ENCODE data around the gene CATSPER1. TPM values are rescaled to one million over a fixed set of nuclear protein-coding genes. Genes with fewer than 3 reads are reported as not detected.

Gene CATSPER1
- total RNA-seq, 1 experiment from 2014 or later = 0.15 TPM

DNA sequence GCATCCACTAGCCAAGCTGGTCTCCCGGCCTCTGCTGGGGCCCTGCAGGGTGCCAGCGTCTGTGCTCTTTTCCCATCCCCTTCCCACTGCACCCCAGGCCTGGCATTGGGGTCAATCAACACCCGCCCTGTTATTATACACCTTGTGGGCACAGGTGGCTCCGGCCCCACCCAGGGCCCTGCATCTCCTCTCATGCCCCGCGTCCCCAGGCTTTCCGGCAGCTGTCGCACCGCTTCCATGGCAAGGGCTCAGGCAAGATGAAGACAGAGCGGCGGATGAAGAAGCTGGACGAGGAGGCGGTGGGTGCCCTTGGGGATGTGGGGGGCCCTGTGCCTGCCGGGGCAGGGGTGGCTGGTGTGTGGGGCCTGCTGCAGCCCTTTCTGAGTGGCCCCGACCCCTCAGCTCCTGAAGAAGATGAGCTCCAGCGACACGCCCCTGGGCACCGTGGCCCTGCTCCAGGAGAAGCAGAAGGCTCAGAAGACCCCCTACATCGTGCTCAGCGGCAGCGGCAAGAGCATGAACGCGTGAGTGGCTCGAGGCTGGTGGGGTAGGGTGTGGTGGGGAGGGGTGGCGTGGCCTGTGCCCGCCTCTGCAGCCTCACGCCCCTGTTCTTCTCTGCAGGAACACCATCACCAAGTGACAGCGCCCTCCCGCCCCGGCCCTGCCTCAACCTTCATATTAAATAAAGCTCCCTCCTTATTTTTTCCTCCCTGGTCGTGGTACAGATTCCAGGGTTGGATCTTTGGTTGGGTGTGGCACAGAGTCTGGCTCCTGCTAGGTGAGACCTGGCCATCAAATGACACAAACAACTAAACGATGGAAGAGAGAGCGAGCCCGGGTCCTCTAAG is 47.7 kb downstream of the CATSPER1 start:
- intact Hi-C loops (cut with micrococcal nuclease; ENCODE audit: unreplicated experiment) = no loop called here
- peaks cover 4% of the 10 kb centered on the region for H3K36me3 ChIP-seq (ENCODE audit: control insufficient read depth, insufficient read depth, low read length)
- H3K27ac ChIP-seq (ENCODE audit: low read length) = no peak overlapping the region
- no peaks in the 10 kb centered on the region for H3K4me1 ChIP-seq (ENCODE audit: control insufficient read depth, insufficient read depth, low read length)
- no peaks in the 10 kb centered on the region for H3K27me3 ChIP-seq (ENCODE audit: control insufficient read depth, insufficient read depth, low read length)
- no peak for DNase-seq (ENCODE audit: low read depth, low spot score)
- H3K4me3 ChIP-seq (ENCODE audit: low read depth in 2 of 2, low read length in 2 of 2) = no peak overlapping the region
- TF ChIP-seq, protein P1, sequence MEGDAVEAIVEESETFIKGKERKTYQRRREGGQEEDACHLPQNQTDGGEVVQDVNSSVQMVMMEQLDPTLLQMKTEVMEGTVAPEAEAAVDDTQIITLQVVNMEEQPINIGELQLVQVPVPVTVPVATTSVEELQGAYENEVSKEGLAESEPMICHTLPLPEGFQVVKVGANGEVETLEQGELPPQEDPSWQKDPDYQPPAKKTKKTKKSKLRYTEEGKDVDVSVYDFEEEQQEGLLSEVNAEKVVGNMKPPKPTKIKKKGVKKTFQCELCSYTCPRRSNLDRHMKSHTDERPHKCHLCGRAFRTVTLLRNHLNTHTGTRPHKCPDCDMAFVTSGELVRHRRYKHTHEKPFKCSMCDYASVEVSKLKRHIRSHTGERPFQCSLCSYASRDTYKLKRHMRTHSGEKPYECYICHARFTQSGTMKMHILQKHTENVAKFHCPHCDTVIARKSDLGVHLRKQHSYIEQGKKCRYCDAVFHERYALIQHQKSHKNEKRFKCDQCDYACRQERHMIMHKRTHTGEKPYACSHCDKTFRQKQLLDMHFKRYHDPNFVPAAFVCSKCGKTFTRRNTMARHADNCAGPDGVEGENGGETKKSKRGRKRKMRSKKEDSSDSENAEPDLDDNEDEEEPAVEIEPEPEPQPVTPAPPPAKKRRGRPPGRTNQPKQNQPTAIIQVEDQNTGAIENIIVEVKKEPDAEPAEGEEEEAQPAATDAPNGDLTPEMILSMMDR (IDR thresholded peaks at IDR 0.05) = no peak
- BruUV-seq (replicated peaks) = no TSS peak
- in situ Hi-C loops (cut with HindIII; ENCODE audit: low pct_unique_long_range_greater_than_20kb, low sequenced_read_pairs) = no loop called here
- CTCF ChIA-PET = interaction anchor here (0.6 to 1.0 kb wide), 2 partner anchors 90 to 94 kb away, joined by 3 to 6 read pairs; partner anchors contain the start of gene FIBP
- ATAC-seq = no peak
- H3K9me3 ChIP-seq (ENCODE audit: control insufficient read depth, insufficient read depth, low read depth, low read length) = no peaks in the 10 kb centered on the region
- POLR2A ChIA-PET = interaction anchor here (0.6 kb wide), 1 partner anchor 15 kb away, joined by 4 read pairs; no protein-coding TSS in a partner anchor

DNA sequence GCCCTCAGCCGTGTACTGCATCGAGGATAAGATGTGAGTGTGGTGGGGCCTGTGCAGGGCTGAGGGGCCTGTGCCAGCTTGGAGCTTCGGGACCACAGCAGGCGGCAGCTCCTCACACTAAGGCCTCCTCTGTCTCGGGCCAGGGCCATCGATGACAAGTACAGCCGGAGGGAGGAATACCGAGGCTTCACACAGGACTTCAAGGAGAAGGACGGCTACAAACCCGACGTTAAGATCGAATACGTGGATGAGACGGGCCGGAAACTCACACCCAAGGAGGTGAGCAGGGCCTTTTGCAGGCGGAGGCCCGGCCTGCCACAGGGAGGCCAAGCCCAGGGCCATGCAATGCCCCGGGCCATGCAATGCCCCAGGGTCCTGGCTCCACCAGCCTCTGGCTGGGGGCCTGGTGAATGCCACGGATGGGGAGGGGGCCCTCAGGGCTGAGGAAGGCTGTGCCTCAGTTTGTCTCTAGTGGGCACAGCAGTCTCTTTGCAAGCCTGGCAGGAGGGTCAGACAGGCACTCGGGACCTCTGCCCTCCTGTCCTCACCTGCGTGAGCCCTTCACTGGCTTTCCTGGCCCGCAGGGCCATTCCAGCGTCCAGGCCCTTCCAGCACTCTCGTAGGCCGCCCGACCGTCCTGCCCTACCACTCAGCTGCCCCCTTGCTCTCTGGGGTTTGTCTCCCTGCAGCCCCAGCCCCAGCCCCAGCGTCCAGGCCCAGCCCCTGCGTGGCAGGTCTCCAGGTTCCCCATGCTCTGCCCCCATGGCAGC is 48.5 kb downstream of the CATSPER1 start:
- Histone ChIP-seq H3K4me3 (ENCODE audit: low read depth in 2 of 2, low read length in 2 of 2) (no peak overlapping the region), H3K27ac (ENCODE audit: low read length) (no peak overlapping the region), H3K27me3 (ENCODE audit: control insufficient read depth, insufficient read depth, low read length) (no peaks in the 10 kb centered on the region), H3K9me3 (ENCODE audit: control insufficient read depth, insufficient read depth, low read depth, low read length) (no peaks in the 10 kb centered on the region), H3K4me1 (ENCODE audit: control insufficient read depth, insufficient read depth, low read length) (no peaks in the 10 kb centered on the region), H3K36me3 (ENCODE audit: control insufficient read depth, insufficient read depth, low read length) (peaks cover 5% of the 10 kb centered on the region)
- ChIA-PET CTCF (no interaction called here), POLR2A (interaction anchor here (0.8 kb wide), 1 partner anchor 77 kb away, joined by 4 read pairs; the partner anchor contains the start of gene FOSL1)
- DNase-seq (ENCODE audit: low read depth, low spot score) (no peak), ATAC-seq (peak; percentile 20; the same call in 1 of the 2 replicates)
- in situ Hi-C loops (cut with HindIII; ENCODE audit: low pct_unique_long_range_greater_than_20kb, low sequenced_read_pairs) (no loop called here), intact Hi-C loops (cut with micrococcal nuclease; ENCODE audit: unreplicated experiment) (no loop called here)
- TF ChIP-seq, protein P2, sequence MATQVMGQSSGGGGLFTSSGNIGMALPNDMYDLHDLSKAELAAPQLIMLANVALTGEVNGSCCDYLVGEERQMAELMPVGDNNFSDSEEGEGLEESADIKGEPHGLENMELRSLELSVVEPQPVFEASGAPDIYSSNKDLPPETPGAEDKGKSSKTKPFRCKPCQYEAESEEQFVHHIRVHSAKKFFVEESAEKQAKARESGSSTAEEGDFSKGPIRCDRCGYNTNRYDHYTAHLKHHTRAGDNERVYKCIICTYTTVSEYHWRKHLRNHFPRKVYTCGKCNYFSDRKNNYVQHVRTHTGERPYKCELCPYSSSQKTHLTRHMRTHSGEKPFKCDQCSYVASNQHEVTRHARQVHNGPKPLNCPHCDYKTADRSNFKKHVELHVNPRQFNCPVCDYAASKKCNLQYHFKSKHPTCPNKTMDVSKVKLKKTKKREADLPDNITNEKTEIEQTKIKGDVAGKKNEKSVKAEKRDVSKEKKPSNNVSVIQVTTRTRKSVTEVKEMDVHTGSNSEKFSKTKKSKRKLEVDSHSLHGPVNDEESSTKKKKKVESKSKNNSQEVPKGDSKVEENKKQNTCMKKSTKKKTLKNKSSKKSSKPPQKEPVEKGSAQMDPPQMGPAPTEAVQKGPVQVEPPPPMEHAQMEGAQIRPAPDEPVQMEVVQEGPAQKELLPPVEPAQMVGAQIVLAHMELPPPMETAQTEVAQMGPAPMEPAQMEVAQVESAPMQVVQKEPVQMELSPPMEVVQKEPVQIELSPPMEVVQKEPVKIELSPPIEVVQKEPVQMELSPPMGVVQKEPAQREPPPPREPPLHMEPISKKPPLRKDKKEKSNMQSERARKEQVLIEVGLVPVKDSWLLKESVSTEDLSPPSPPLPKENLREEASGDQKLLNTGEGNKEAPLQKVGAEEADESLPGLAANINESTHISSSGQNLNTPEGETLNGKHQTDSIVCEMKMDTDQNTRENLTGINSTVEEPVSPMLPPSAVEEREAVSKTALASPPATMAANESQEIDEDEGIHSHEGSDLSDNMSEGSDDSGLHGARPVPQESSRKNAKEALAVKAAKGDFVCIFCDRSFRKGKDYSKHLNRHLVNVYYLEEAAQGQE (IDR thresholded peaks at IDR 0.05; ENCODE audit: insufficient read depth in 1 of 2, low read depth in 2 of 2, low read length in 1 of 2) = no peak
- TF ChIP-seq TCF7L2 (IDR thresholded peaks at IDR 0.05; ENCODE audit: low read depth, low read length) (no peak), SIN3A (IDR thresholded peaks at IDR 0.05; ENCODE audit: borderline replicate concordance, insufficient read depth, low read depth, low read length) (no peak), POLR2AphosphoS5 (IDR thresholded peaks at IDR 0.05; ENCODE audit: low read depth, low read length) (no peak)
- TF ChIP-seq, protein P1 (IDR thresholded peaks at IDR 0.05) = no peak
- BruUV-seq (replicated peaks) = no TSS peak

All from Panc1 (cell line).